ENCODE data around the gene AQP12A.

- TF ChIP-seq CTCF (conservative IDR thresholded peaks at IDR 0.05; ENCODE audit: low read depth, low read length) (no peak), EZH2 (IDR thresholded peaks at IDR 0.05; ENCODE audit: low read length, unreplicated experiment) (no peak)
Measured at GRCh38 chr2:240651185-240651584, 40.5 kb upstream of the AQP12A start.
